Measurements from ENCODE around the gene AFF3. TPM values are rescaled to one million over a fixed set of nuclear protein-coding genes. Genes with fewer than 3 reads are reported as not detected.

Gene AFF3
- total RNA-seq, 1 experiment from 2014 or later: 0.22 TPM

DNA sequence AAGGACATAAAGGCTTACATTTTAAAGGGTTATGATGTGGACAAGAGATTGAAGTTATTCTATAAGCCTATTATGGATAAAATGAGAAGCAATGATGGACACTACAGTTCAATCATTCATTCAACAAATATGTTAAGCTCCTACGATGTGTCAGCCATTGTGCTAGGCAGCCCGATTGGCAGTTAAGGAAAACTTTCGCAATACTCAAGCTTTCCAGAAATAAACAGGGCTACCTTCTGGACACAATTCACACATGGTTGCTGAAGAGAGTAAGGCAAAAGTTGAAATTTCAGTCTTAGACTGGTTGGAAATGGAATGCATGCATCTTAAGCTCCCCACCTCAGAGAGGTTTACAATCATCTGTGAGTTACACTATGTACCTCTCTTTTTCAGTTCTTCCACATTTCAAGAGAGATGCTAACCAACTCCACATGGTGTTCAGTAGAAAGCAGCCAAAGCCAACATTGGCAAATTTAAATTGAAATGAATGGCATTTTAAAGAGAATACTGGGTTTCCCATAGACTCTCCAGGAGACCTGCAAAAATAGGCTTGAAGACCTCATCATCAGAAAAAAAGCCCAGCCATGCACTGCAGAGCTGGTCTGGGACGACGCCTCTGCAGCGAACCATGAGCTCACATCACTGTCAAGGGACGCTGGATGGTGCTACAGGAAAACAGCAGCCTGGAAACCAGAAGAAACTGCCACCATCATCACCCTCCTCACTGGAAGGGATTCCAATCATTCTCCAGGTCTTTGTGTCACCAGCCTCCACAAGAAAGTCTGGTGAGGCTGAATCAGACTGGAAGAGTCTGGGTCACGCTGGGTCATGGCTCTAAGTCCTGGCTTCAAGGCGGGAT is 276.3 kb downstream of the AFF3 start:
- H3K9me3 ChIP-seq (ENCODE audit: control insufficient read depth, low read depth, low read length): no peaks in the 10 kb centered on the region
- TF ChIP-seq, protein P1, sequence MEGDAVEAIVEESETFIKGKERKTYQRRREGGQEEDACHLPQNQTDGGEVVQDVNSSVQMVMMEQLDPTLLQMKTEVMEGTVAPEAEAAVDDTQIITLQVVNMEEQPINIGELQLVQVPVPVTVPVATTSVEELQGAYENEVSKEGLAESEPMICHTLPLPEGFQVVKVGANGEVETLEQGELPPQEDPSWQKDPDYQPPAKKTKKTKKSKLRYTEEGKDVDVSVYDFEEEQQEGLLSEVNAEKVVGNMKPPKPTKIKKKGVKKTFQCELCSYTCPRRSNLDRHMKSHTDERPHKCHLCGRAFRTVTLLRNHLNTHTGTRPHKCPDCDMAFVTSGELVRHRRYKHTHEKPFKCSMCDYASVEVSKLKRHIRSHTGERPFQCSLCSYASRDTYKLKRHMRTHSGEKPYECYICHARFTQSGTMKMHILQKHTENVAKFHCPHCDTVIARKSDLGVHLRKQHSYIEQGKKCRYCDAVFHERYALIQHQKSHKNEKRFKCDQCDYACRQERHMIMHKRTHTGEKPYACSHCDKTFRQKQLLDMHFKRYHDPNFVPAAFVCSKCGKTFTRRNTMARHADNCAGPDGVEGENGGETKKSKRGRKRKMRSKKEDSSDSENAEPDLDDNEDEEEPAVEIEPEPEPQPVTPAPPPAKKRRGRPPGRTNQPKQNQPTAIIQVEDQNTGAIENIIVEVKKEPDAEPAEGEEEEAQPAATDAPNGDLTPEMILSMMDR (conservative IDR thresholded peaks at IDR 0.05): no peak
- Mint-ChIP-seq H3K4me3 (no peak overlapping the region), H3K36me3 (ENCODE audit: insufficient read depth in 1 of 3, low read depth in 3 of 3) (no peaks in the 10 kb centered on the region), H3K4me1 (peaks cover 3 to 4% of the 10 kb centered on the region in 2 experiments; a peak in 1 of 4 replicates), H3K9me3 (no peaks in the 10 kb centered on the region), H3K27me3 (ENCODE audit: low read depth) (peaks cover 5% of the 10 kb centered on the region), H3K27ac (no peak overlapping the region)
- no peak overlapping the region for H3K4me2 ChIP-seq (ENCODE audit: insufficient read depth, insufficient read length, low read length)
- H2AK5ac ChIP-seq (ENCODE audit: insufficient read length, low read length): no peak overlapping the region
- no peak overlapping the region for H4K91ac ChIP-seq (ENCODE audit: insufficient read length, low read depth, low read length)
- no peak overlapping the region for H2BK15ac ChIP-seq (ENCODE audit: low read depth, low read length)
- no peaks in the 10 kb centered on the region for H3K23me2 ChIP-seq (ENCODE audit: insufficient read length, low read depth, low read length, poor library complexity, severe bottlenecking)
- H3T11ph ChIP-seq (ENCODE audit: low read length): no peak overlapping the region
- no peaks in the 10 kb centered on the region for H3K79me1 ChIP-seq (ENCODE audit: insufficient read depth, low read depth, low read length, poor library complexity, severe bottlenecking)
- H3K79me2 ChIP-seq (ENCODE audit: insufficient read depth, low read length): no peaks in the 10 kb centered on the region
- H2AFZ ChIP-seq (ENCODE audit: low read length): no peak overlapping the region
- H2BK120ac ChIP-seq (ENCODE audit: low read depth, low read length, poor library complexity, severe bottlenecking): no peak overlapping the region
- H4K20me1 ChIP-seq (ENCODE audit: control insufficient read depth, insufficient read depth, insufficient read length): no peaks in the 10 kb centered on the region
- no CpG with 5 or more reads among the region's 9 CpGs for WGBS (ENCODE audit: extremely low coverage, insufficient read length, low lambda C conversion rate)
- H2BK5ac ChIP-seq (ENCODE audit: insufficient read length, low read length): no peak overlapping the region
- no peak overlapping the region for H4K5ac ChIP-seq (ENCODE audit: insufficient read length, low read depth, low read length)
- no peak overlapping the region for H2BK12ac ChIP-seq (ENCODE audit: insufficient read length, low read depth, low read length)
- H3K18ac ChIP-seq (ENCODE audit: insufficient read length, low read depth, low read length): no peak overlapping the region
- H3K9ac ChIP-seq (ENCODE audit: extremely low read depth, insufficient read length, low read length): no peak overlapping the region
- H3K4ac ChIP-seq (ENCODE audit: low read depth, low read length): no peak overlapping the region
- H3K14ac ChIP-seq (ENCODE audit: insufficient read depth, low read length): no peak overlapping the region
- H3K4me1 ChIP-seq (ENCODE audit: insufficient read depth, low read length): no peaks in the 10 kb centered on the region
- H3K27ac ChIP-seq (ENCODE audit: insufficient read length, low read depth, low read length): no peak overlapping the region
- H3K27me3 ChIP-seq (ENCODE audit: insufficient read depth, low read length): no peaks in the 10 kb centered on the region
- DNase-seq: no peak
- H2BK20ac ChIP-seq (ENCODE audit: low read depth, low read length, poor library complexity, severe bottlenecking): no peak overlapping the region
- H3K56ac ChIP-seq (ENCODE audit: insufficient read length, low read depth, low read length): no peak overlapping the region
- no peak overlapping the region for H3K23ac ChIP-seq (ENCODE audit: insufficient read length, low read depth, low read length)
- H4K8ac ChIP-seq (replicated peaks; ENCODE audit: insufficient read length, low read depth, low read length): no peak overlapping the region
